Prostate gland (tissue), 2 donors: ENCODE results near the gene FUBP3. TPM values are rescaled to one million over a fixed set of nuclear protein-coding genes. Genes with fewer than 3 reads are reported as not detected.

Experiments
- DNase-seq: peaks from one replicate; pipeline ENCODE4 v3.0.0-alpha.2; 2019; ENCODE audit warnings: low spot score
- H3K27ac ChIP-seq, 2 donors: fragments of 200-600 bp; sonication (generic); 2 replicates each; pipeline ENCODE4 v1.5.1; 2017 to 2019
- H3K27me3 ChIP-seq: fragments of 200-600 bp; sonication (generic); replicated peaks from 2 replicates; pipeline ENCODE4 v1.5.1; 2019; ENCODE audit not compliant: insufficient read depth
- H3K36me3 ChIP-seq, 2 donors: fragments of 200-600 bp; sonication (generic); 1 replicate in 1 of 2; 2 replicates in 1 of 2; pipeline versions ENCODE4 v1.5.1 to v1.8.1; 2017 to 2019
- H3K4me1 ChIP-seq: fragments of 200-600 bp; sonication (generic); replicated peaks from 2 replicates; pipeline ENCODE4 v1.5.1; 2019
- H3K4me3 ChIP-seq, 2 donors: fragments of 200-600 bp; sonication (generic); 2 replicates each; pipeline ENCODE4 v1.5.1; 2017 to 2019
- H3K9me3 ChIP-seq: fragments of 200-600 bp; sonication (generic); 2 replicates; pipeline ENCODE4 v1.5.1; 2017
- CTCF ChIP-seq, 4 experiments: fragments of 200-600 bp in 2 of 4; fragments of 450-650 bp in 2 of 4; sonication (generic) in 2 of 4; IDR thresholded peaks; 1 replicate in 3 of 4; 2 replicates in 1 of 4; pipeline ENCODE4 v1.5.1; 2016 to 2019; ENCODE audit warnings: antibody characterized with exemption in 4 of 4, mild to moderate bottlenecking in 2 of 4, moderate library complexity in 2 of 4
- POLR2A ChIP-seq: fragments of 450-650 bp; IDR thresholded peaks from one replicate; pipeline ENCODE4 v1.6.1; 2016; ENCODE audit warnings: antibody characterized with exemption, mild to moderate bottlenecking
- POLR2AphosphoS5 ChIP-seq: sonication (generic); formaldehyde crosslinking; IDR thresholded peaks from one replicate; pipeline ENCODE4 v1.6.1; 2017; ENCODE audit warnings: antibody characterized with exemption
- WGBS: methylation state at CpG from one replicate; pipeline ENCODE4 v1.1.5; 2018; 5-methylcytosine and 5-hydroxymethylcytosine counted together
- intact Hi-C: fragments of 100-400 bp; cut with DNase I; formaldehyde crosslinking; loops from one replicate; pipeline ENCODE4 v1.14.2; 2022
- total RNA-seq, 2 donors: library from RNA; depleted of rRNA; stranded (reverse); fragments of >200 nt; gene quantifications; one replicate each; pipeline ENCODE4 v1.1.0, GENCODE V29; 2016

The FUBP3 gene
- total RNA-seq, 2 donors from 2014 or later = 40.4 to 111 TPM

- intact Hi-C loops = no loop called here
- no peak overlapping the region for H3K27ac ChIP-seq
- H3K4me3 ChIP-seq = no peak overlapping the region
- no peak for DNase-seq
- TF ChIP-seq CTCF (IDR thresholded peaks at IDR 0.05) = no peak
- no peak for TF ChIP-seq POLR2AphosphoS5
- TF ChIP-seq POLR2A = no peak
- H3K9me3 ChIP-seq = no peaks in the 10 kb centered on the region
- WGBS = 91% methylated on average over 5 of the region's 5 CpGs
- no peaks in the 10 kb centered on the region for H3K4me1 ChIP-seq
- H3K27me3 ChIP-seq = no peaks in the 10 kb centered on the region
- no peaks in the 10 kb centered on the region for H3K36me3 ChIP-seq
Observed at GRCh38 chr9:130542038-130542437, 37.3 kb upstream of the FUBP3 start.

- no peak overlapping the region for H3K4me3 ChIP-seq
- 70% methylated on average over 7 of the region's 7 CpGs for WGBS
- no peak for DNase-seq
- no peaks in the 10 kb centered on the region for H3K4me1 ChIP-seq
- TF ChIP-seq CTCF (IDR thresholded peaks at IDR 0.05) = no peak
- no peak for TF ChIP-seq POLR2AphosphoS5
- no peak for TF ChIP-seq POLR2A
- H3K27me3 ChIP-seq = no peaks in the 10 kb centered on the region
- intact Hi-C loops = no loop called here
- no peaks in the 10 kb centered on the region for H3K9me3 ChIP-seq
- H3K27ac ChIP-seq = no peak overlapping the region
- no peaks in the 10 kb centered on the region for H3K36me3 ChIP-seq
Observed at GRCh38 chr9:130542457-130543228, 36.7 kb upstream of the FUBP3 start.

GRCh38 chr9:130543368-130543767 lies 36.0 kb upstream of the FUBP3 start:
- Histone ChIP-seq H3K4me3 (no peak overlapping the region), H3K27me3 (no peaks in the 10 kb centered on the region), H3K27ac (no peak overlapping the region), H3K36me3 (no peaks in the 10 kb centered on the region), H3K9me3 (no peaks in the 10 kb centered on the region), H3K4me1 (no peaks in the 10 kb centered on the region)
- no peak for DNase-seq
- TF ChIP-seq POLR2AphosphoS5 (no peak), CTCF (IDR thresholded peaks at IDR 0.05) (no peak), POLR2A (no peak)
- WGBS = 72% methylated on average over 8 of the region's 8 CpGs
- intact Hi-C loops = no loop called here

GRCh38 chr9:130543859-130544258 lies 35.5 kb upstream of the FUBP3 start:
- 75% methylated on average over 6 of the region's 6 CpGs for WGBS
- TF ChIP-seq POLR2AphosphoS5 = no peak
- TF ChIP-seq POLR2A = no peak
- TF ChIP-seq CTCF (IDR thresholded peaks at IDR 0.05) = no peak
- H3K4me1 ChIP-seq = no peaks in the 10 kb centered on the region

GRCh38 chr9:130544364-130544763 lies 35.0 kb upstream of the FUBP3 start:
- intact Hi-C loops = no loop called here
- no peaks in the 10 kb centered on the region for H3K9me3 ChIP-seq
- 67% methylated on average over 9 of the region's 9 CpGs for WGBS

More at GRCh38 chr9:130543859-130544258, 35.5 kb upstream of the FUBP3 start:
- Histone ChIP-seq H3K36me3 (no peaks in the 10 kb centered on the region), H3K27ac (no peak overlapping the region), H3K9me3 (no peaks in the 10 kb centered on the region), H3K4me3 (no peak overlapping the region), H3K27me3 (no peaks in the 10 kb centered on the region)
- intact Hi-C loops = no loop called here
- no peak for DNase-seq

More at GRCh38 chr9:130544364-130544763, 35.0 kb upstream of the FUBP3 start:
- TF ChIP-seq POLR2A (no peak), CTCF (IDR thresholded peaks at IDR 0.05) (no peak), POLR2AphosphoS5 (no peak)
- Histone ChIP-seq H3K4me3 (no peak overlapping the region), H3K36me3 (no peaks in the 10 kb centered on the region), H3K4me1 (no peaks in the 10 kb centered on the region), H3K27me3 (no peaks in the 10 kb centered on the region), H3K27ac (no peak overlapping the region)
- DNase-seq = no peak
